HEK293 (cell line): ENCODE measurements around the gene PLEKHG2.
A peak's percentile ranks its signal among the peaks of the same experiment; 100 is the strongest.

Experiments used
- EGR2 ChIP-seq: fragments of 450-650 bp; formaldehyde crosslinking; IDR thresholded peaks from 2 replicates; pipeline ENCODE4 v1.5.1; 2016; ENCODE audit warnings: low read depth, missing biosample characterization, missing genetic modification characterization
- GLIS1 ChIP-seq: fragments of 450-650 bp; formaldehyde crosslinking; IDR thresholded peaks from 2 replicates; pipeline ENCODE4 v1.5.1; 2016; ENCODE audit warnings: missing biosample characterization, missing genetic modification characterization
- HOXA7 ChIP-seq: sonication (generic); formaldehyde crosslinking; IDR thresholded peaks from 2 replicates; pipeline ENCODE4 v1.8.1; 2022; ENCODE audit warnings: missing genetic modification reagents, borderline replicate concordance
- MYNN ChIP-seq: fragments of 450-650 bp; formaldehyde crosslinking; IDR thresholded peaks from 2 replicates; pipeline ENCODE4 v1.5.1; 2016; ENCODE audit warnings: missing biosample characterization, missing genetic modification characterization, borderline replicate concordance
- YY2 ChIP-seq: fragments of 450-650 bp; formaldehyde crosslinking; IDR thresholded peaks from 2 replicates; pipeline ENCODE4 v1.5.1; 2016; ENCODE audit warnings: missing biosample characterization, missing genetic modification characterization
- ZBTB26 ChIP-seq: fragments of 450-650 bp; formaldehyde crosslinking; optimal IDR thresholded peaks from 2 replicates; pipeline ENCODE3; 2016; ENCODE audit warnings: missing biosample characterization, mild to moderate bottlenecking, missing genetic modification characterization
- ZEB2 ChIP-seq: fragments of 450-650 bp; formaldehyde crosslinking; IDR thresholded peaks from 2 replicates; pipeline ENCODE4 v1.5.1; 2016; ENCODE audit warnings: missing biosample characterization, missing genetic modification characterization
- ZFP37 ChIP-seq: fragments of 450-650 bp; formaldehyde crosslinking; IDR thresholded peaks from 2 replicates; pipeline ENCODE4 v1.5.1; 2016; ENCODE audit warnings: missing biosample characterization, missing genetic modification characterization
- ZNF10 ChIP-seq: fragments of 450-650 bp; formaldehyde crosslinking; IDR thresholded peaks from 2 replicates; pipeline ENCODE4 v1.5.1; 2017; ENCODE audit warnings: missing biosample characterization, missing genetic modification characterization
- ZNF132 ChIP-seq: fragments of 450-650 bp; formaldehyde crosslinking; IDR thresholded peaks from 2 replicates; pipeline ENCODE4 v1.5.1; 2017; ENCODE audit warnings: missing biosample characterization, missing genetic modification characterization, borderline replicate concordance
- ZNF140 ChIP-seq: fragments of 450-650 bp; formaldehyde crosslinking; IDR thresholded peaks from 2 replicates; pipeline ENCODE4 v1.5.1; 2016; ENCODE audit warnings: missing biosample characterization, missing genetic modification characterization
- ZNF169 ChIP-seq: fragments of 450-650 bp; formaldehyde crosslinking; IDR thresholded peaks from 2 replicates; pipeline ENCODE4 v1.5.1; 2016; ENCODE audit warnings: missing biosample characterization, missing genetic modification characterization
- ZNF426 ChIP-seq: fragments of 450-650 bp; formaldehyde crosslinking; IDR thresholded peaks from 2 replicates; pipeline ENCODE4 v1.5.1; 2017; ENCODE audit warnings: missing biosample characterization, missing genetic modification characterization, mild to moderate bottlenecking, inconsistent platforms, moderate library complexity
- ZNF514 ChIP-seq: fragments of 450-650 bp; formaldehyde crosslinking; IDR thresholded peaks from 2 replicates; pipeline ENCODE4 v1.5.1; 2016; ENCODE audit warnings: missing biosample characterization, missing genetic modification characterization
- ZNF521 ChIP-seq: fragments of 450-650 bp; formaldehyde crosslinking; IDR thresholded peaks from 2 replicates; pipeline ENCODE4 v1.5.1; 2017; ENCODE audit warnings: missing biosample characterization, mild to moderate bottlenecking, missing genetic modification characterization
- ZNF529 ChIP-seq: fragments of 450-650 bp; formaldehyde crosslinking; IDR thresholded peaks from 2 replicates; pipeline ENCODE4 v1.5.1; 2017; ENCODE audit warnings: missing genetic modification characterization, missing biosample characterization; ENCODE audit not compliant: insufficient replicate concordance
- ZNF596 ChIP-seq: fragments of 450-650 bp; IDR thresholded peaks from 2 replicates; pipeline ENCODE4 v1.5.0; 2018; ENCODE audit warnings: missing biosample characterization, mild to moderate bottlenecking, missing genetic modification characterization, moderate library complexity
- ZNF664 ChIP-seq: fragments of 450-650 bp; formaldehyde crosslinking; IDR thresholded peaks from 2 replicates; pipeline ENCODE4 v1.5.1; 2016; ENCODE audit warnings: missing biosample characterization, missing genetic modification characterization
- ZNF768 ChIP-seq: fragments of 450-650 bp; formaldehyde crosslinking; IDR thresholded peaks from 2 replicates; pipeline ENCODE4 v1.5.1; 2018; ENCODE audit warnings: missing biosample characterization, mild to moderate bottlenecking, missing genetic modification characterization
- ZNF785 ChIP-seq: fragments of 450-650 bp; formaldehyde crosslinking; IDR thresholded peaks from 2 replicates; pipeline ENCODE4 v1.5.1; 2016; ENCODE audit warnings: missing biosample characterization, missing genetic modification characterization
- ZNF791 ChIP-seq: fragments of 450-650 bp; formaldehyde crosslinking; IDR thresholded peaks from 2 replicates; pipeline ENCODE4 v1.5.1; 2016; ENCODE audit warnings: missing biosample characterization, missing genetic modification characterization
- ZSCAN5A ChIP-seq: fragments of 450-650 bp; formaldehyde crosslinking; IDR thresholded peaks from 2 replicates; pipeline ENCODE4 v1.5.1; 2016; ENCODE audit warnings: missing biosample characterization, missing genetic modification characterization
- TF ChIP-seq, protein P1 (sequence below): fragments of 450-650 bp; formaldehyde crosslinking; IDR thresholded peaks from 2 replicates; pipeline ENCODE4 v1.5.1; 2016; ENCODE audit warnings: missing biosample characterization, missing genetic modification characterization
- TF ChIP-seq, protein P2 (sequence below): fragments of 450-650 bp; formaldehyde crosslinking; IDR thresholded peaks from 2 replicates; pipeline ENCODE4 v1.5.1; 2016; ENCODE audit warnings: missing biosample characterization, missing genetic modification characterization
- TF ChIP-seq, protein P3 (sequence below): fragments of 450-650 bp; IDR thresholded peaks from 2 replicates; pipeline ENCODE4 v1.5.1; 2018; ENCODE audit warnings: missing biosample characterization, mild to moderate bottlenecking, missing genetic modification characterization
- TF ChIP-seq, protein P4 (sequence below): fragments of 450-650 bp; formaldehyde crosslinking; IDR thresholded peaks from 2 replicates; pipeline ENCODE4 v1.5.1; 2016; ENCODE audit warnings: missing biosample characterization, missing genetic modification characterization, borderline replicate concordance

The PLEKHG2 gene

GRCh38 chr19:39397360-39398296 lies 14.8 kb upstream of the PLEKHG2 start (continued):
- peak; percentile 36 for TF ChIP-seq ZBTB26 (tag by site-specific recombination)
- no peak for TF ChIP-seq HOXA7 (CRISPR knock-in tag)
- TF ChIP-seq ZNF785 (tag by site-specific recombination) = 0 out of 2 replicates have a peak, but pooled peaks have one; percentile 20
- TF ChIP-seq, protein P1, sequence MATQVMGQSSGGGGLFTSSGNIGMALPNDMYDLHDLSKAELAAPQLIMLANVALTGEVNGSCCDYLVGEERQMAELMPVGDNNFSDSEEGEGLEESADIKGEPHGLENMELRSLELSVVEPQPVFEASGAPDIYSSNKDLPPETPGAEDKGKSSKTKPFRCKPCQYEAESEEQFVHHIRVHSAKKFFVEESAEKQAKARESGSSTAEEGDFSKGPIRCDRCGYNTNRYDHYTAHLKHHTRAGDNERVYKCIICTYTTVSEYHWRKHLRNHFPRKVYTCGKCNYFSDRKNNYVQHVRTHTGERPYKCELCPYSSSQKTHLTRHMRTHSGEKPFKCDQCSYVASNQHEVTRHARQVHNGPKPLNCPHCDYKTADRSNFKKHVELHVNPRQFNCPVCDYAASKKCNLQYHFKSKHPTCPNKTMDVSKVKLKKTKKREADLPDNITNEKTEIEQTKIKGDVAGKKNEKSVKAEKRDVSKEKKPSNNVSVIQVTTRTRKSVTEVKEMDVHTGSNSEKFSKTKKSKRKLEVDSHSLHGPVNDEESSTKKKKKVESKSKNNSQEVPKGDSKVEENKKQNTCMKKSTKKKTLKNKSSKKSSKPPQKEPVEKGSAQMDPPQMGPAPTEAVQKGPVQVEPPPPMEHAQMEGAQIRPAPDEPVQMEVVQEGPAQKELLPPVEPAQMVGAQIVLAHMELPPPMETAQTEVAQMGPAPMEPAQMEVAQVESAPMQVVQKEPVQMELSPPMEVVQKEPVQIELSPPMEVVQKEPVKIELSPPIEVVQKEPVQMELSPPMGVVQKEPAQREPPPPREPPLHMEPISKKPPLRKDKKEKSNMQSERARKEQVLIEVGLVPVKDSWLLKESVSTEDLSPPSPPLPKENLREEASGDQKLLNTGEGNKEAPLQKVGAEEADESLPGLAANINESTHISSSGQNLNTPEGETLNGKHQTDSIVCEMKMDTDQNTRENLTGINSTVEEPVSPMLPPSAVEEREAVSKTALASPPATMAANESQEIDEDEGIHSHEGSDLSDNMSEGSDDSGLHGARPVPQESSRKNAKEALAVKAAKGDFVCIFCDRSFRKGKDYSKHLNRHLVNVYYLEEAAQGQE (tag by site-specific recombination) = no peak
- TF ChIP-seq, protein P2, sequence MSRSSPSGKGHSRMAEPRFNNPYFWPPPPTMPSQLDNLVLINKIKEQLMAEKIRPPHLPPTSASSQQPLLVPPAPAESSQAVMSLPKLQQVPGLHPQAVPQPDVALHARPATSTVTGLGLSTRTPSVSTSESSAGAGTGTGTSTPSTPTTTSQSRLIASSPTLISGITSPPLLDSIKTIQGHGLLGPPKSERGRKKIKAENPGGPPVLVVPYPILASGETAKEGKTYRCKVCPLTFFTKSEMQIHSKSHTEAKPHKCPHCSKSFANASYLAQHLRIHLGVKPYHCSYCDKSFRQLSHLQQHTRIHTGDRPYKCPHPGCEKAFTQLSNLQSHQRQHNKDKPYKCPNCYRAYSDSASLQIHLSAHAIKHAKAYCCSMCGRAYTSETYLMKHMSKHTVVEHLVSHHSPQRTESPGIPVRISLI (tag by site-specific recombination) = no peak
- TF ChIP-seq ZNF10 (tag by site-specific recombination) = no peak; the same call in 1 of the 2 replicates
- peak; percentile 28; the same call in 1 of the 2 replicates for TF ChIP-seq EGR2 (tag by site-specific recombination)
- peak; percentile 99; the same call in 1 of the 2 replicates for TF ChIP-seq ZNF768 (tag by site-specific recombination)
- peak; percentile 78 for TF ChIP-seq ZEB2 (tag by site-specific recombination)
- TF ChIP-seq ZNF132 (tag by site-specific recombination) = no peak
- no peak for TF ChIP-seq ZNF514 (tag by site-specific recombination)
- TF ChIP-seq ZNF664 (tag by site-specific recombination) = no peak
- TF ChIP-seq ZNF426 (tag by site-specific recombination) = no peak
- TF ChIP-seq MYNN = no peak
- TF ChIP-seq, protein P3, sequence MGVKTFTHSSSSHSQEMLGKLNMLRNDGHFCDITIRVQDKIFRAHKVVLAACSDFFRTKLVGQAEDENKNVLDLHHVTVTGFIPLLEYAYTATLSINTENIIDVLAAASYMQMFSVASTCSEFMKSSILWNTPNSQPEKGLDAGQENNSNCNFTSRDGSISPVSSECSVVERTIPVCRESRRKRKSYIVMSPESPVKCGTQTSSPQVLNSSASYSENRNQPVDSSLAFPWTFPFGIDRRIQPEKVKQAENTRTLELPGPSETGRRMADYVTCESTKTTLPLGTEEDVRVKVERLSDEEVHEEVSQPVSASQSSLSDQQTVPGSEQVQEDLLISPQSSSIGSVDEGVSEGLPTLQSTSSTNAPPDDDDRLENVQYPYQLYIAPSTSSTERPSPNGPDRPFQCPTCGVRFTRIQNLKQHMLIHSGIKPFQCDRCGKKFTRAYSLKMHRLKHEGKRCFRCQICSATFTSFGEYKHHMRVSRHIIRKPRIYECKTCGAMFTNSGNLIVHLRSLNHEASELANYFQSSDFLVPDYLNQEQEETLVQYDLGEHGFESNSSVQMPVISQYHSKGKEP (tag by site-specific recombination) = no peak
- no peak for TF ChIP-seq YY2 (tag by site-specific recombination)
- TF ChIP-seq, protein P4, sequence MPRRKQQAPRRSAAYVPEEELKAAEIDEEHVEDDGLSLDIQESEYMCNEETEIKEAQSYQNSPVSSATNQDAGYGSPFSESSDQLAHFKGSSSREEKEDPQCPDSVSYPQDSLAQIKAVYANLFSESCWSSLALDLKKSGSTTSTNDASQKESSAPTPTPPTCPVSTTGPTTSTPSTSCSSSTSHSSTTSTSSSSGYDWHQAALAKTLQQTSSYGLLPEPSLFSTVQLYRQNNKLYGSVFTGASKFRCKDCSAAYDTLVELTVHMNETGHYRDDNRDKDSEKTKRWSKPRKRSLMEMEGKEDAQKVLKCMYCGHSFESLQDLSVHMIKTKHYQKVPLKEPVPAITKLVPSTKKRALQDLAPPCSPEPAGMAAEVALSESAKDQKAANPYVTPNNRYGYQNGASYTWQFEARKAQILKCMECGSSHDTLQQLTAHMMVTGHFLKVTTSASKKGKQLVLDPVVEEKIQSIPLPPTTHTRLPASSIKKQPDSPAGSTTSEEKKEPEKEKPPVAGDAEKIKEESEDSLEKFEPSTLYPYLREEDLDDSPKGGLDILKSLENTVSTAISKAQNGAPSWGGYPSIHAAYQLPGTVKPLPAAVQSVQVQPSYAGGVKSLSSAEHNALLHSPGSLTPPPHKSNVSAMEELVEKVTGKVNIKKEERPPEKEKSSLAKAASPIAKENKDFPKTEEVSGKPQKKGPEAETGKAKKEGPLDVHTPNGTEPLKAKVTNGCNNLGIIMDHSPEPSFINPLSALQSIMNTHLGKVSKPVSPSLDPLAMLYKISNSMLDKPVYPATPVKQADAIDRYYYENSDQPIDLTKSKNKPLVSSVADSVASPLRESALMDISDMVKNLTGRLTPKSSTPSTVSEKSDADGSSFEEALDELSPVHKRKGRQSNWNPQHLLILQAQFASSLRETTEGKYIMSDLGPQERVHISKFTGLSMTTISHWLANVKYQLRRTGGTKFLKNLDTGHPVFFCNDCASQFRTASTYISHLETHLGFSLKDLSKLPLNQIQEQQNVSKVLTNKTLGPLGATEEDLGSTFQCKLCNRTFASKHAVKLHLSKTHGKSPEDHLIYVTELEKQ (tag by site-specific recombination) = no peak
- TF ChIP-seq GLIS1 = peak; percentile 60
- no peak for TF ChIP-seq ZNF140 (tag by site-specific recombination)
- 0 out of 2 replicates have a peak, but pooled peaks have one; percentile 34 for TF ChIP-seq ZNF521 (tag by site-specific recombination)
- TF ChIP-seq ZNF529 (tag by site-specific recombination) = no peak
- TF ChIP-seq ZNF596 (tag by site-specific recombination) = no peak
- TF ChIP-seq ZFP37 (tag by site-specific recombination) = peak; percentile 86
- TF ChIP-seq ZSCAN5A (tag by site-specific recombination) = 0 out of 2 replicates have a peak, but pooled peaks have one; percentile 37
- TF ChIP-seq ZNF791 (tag by site-specific recombination) = no peak
- TF ChIP-seq ZNF169 (tag by site-specific recombination) = no peak
